HEK293 (cell line): Measurements from ENCODE around the gene TNS1.

ENCODE experiments used
- CTCF ChIA-PET: fragments of 350-600 bp; formaldehyde crosslinking; extraction: SDS; loops from one replicate; lab custom pipeline; 2021; ENCODE audit warnings: antibody characterized with exemption; lab: Yijun Ruan, JAX
- POLR2A ChIA-PET: fragments of 300-600 bp; formaldehyde crosslinking; extraction: SDS; loops from one replicate; lab custom pipeline; 2020; ENCODE audit warnings: antibody characterized with exemption, inconsistent platforms; lab: Yijun Ruan, JAX
- H3K27ac ChIP-seq: fragments of 200-500 bp; sonication (Bioruptor generic); 2 replicates; pipeline ENCODE4 v1.5.1; 2014; ENCODE audit warnings: low read depth, low read length, control low read depth, inconsistent platforms; ENCODE audit errors: extremely low read depth
- H3K36me3 ChIP-seq, 2 experiments: fragments of 200-500 bp in 1 of 2; sonication (Bioruptor generic) in 1 of 2; 1 replicate in 1 of 2; 2 replicates in 1 of 2; pipeline ENCODE4 v1.5.1; 2014 to 2017; ENCODE audit warnings: inconsistent platforms in 2 of 2, low read length in 2 of 2; ENCODE audit not compliant: control insufficient read depth in 2 of 2, insufficient read depth in 1 of 2
- H3K4me1 ChIP-seq: fragments of 200-500 bp; sonication (Bioruptor generic); 2 replicates; pipeline ENCODE4 v1.5.1; 2014; ENCODE audit warnings: mild to moderate bottlenecking, low read length, inconsistent platforms; ENCODE audit not compliant: control insufficient read depth, insufficient read depth
- H3K4me3 ChIP-seq: 2 replicates; pipeline ENCODE4 v1.5.1; 2011; ENCODE audit warnings: low read depth, mild to moderate bottlenecking, control low read depth, low read length, moderate library complexity
- H3K9me3 ChIP-seq: fragments of 200-500 bp; sonication (Bioruptor generic); 2 replicates; pipeline ENCODE4 v1.5.1; 2014; ENCODE audit warnings: low read depth, low read length, inconsistent platforms; ENCODE audit not compliant: control insufficient read depth, insufficient read depth
- CTCF ChIP-seq: fragments of 450-650 bp; formaldehyde crosslinking; IDR thresholded peaks from 2 replicates; pipeline ENCODE4 v1.5.1; 2016; ENCODE audit warnings: missing biosample characterization, missing genetic modification characterization
- ELK4 ChIP-seq: IDR thresholded peaks from 2 replicates; pipeline ENCODE4 v1.6.1; 2011; ENCODE audit warnings: mild to moderate bottlenecking, low read depth, low read length, borderline replicate concordance
- KLF16 ChIP-seq: fragments of 450-650 bp; formaldehyde crosslinking; IDR thresholded peaks from 2 replicates; pipeline ENCODE4 v1.5.1; 2017; ENCODE audit warnings: missing biosample characterization, missing genetic modification characterization
- KLF17 ChIP-seq: fragments of 450-650 bp; formaldehyde crosslinking; IDR thresholded peaks from 2 replicates; pipeline ENCODE4 v1.5.1; 2016; ENCODE audit warnings: missing biosample characterization, missing genetic modification characterization
- REPIN1 ChIP-seq: fragments of 450-650 bp; formaldehyde crosslinking; IDR thresholded peaks from 2 replicates; pipeline ENCODE4 v1.5.1; 2017; ENCODE audit warnings: missing biosample characterization, missing genetic modification characterization, low read depth
- ZBTB10 ChIP-seq: fragments of 450-650 bp; formaldehyde crosslinking; IDR thresholded peaks from 2 replicates; pipeline ENCODE4 v1.5.1; 2016; ENCODE audit warnings: missing biosample characterization, missing genetic modification characterization
- ZBTB7A ChIP-seq: fragments of 450-650 bp; formaldehyde crosslinking; IDR thresholded peaks from 2 replicates; pipeline ENCODE4 v1.5.1; 2016; ENCODE audit warnings: low read depth, missing biosample characterization, missing genetic modification characterization
- ZIC2 ChIP-seq: fragments of 450-650 bp; formaldehyde crosslinking; IDR thresholded peaks from 2 replicates; pipeline ENCODE4 v1.5.1; 2016; ENCODE audit warnings: missing biosample characterization, missing genetic modification characterization
- ZNF121 ChIP-seq: fragments of 450-650 bp; formaldehyde crosslinking; IDR thresholded peaks from 2 replicates; pipeline ENCODE4 v1.5.1; 2016; ENCODE audit warnings: missing biosample characterization, missing genetic modification characterization
- ZNF19 ChIP-seq: fragments of 450-650 bp; formaldehyde crosslinking; IDR thresholded peaks from 2 replicates; pipeline ENCODE4; 2016; ENCODE audit warnings: missing biosample characterization, missing genetic modification characterization, low read depth
- ZNF223 ChIP-seq: fragments of 450-650 bp; formaldehyde crosslinking; IDR thresholded peaks from 2 replicates; pipeline ENCODE4 v1.5.1; 2016; ENCODE audit warnings: missing biosample characterization, missing genetic modification characterization
- ZNF24 ChIP-seq: fragments of 450-650 bp; formaldehyde crosslinking; IDR thresholded peaks from 2 replicates; pipeline ENCODE4 v1.5.1; 2016; ENCODE audit warnings: missing biosample characterization, missing genetic modification characterization
- ZNF501 ChIP-seq: fragments of 450-650 bp; formaldehyde crosslinking; IDR thresholded peaks from 2 replicates; pipeline ENCODE4 v1.5.1; 2016; ENCODE audit warnings: missing biosample characterization, missing genetic modification characterization
- ZNF544 ChIP-seq: fragments of 450-650 bp; formaldehyde crosslinking; IDR thresholded peaks from 2 replicates; pipeline ENCODE4 v1.5.0; 2017; ENCODE audit warnings: missing biosample characterization, missing genetic modification characterization
- ZNF776 ChIP-seq: fragments of 450-650 bp; formaldehyde crosslinking; IDR thresholded peaks from 2 replicates; pipeline ENCODE4 v1.5.0; 2017; ENCODE audit warnings: missing biosample characterization, missing genetic modification characterization, borderline replicate concordance
- ZSCAN18 ChIP-seq: fragments of 450-650 bp; formaldehyde crosslinking; IDR thresholded peaks from 2 replicates; pipeline ENCODE4 v1.5.1; 2016; ENCODE audit warnings: missing biosample characterization, missing genetic modification characterization

Gene TNS1

GRCh38 chr2:217905395-217905794 lies 97.4 kb downstream of the TNS1 start:
- H3K4me1 ChIP-seq: no peaks in the 10 kb centered on the region
- H3K36me3 ChIP-seq: no peaks in the 10 kb centered on the region
- ChIA-PET POLR2A (no interaction called here), CTCF (no interaction called here)
- H3K4me3 ChIP-seq: no peak overlapping the region
- TF ChIP-seq ZIC2 (tag by site-specific recombination) (peak; percentile 21; the same call in 1 of the 2 replicates), ZNF24 (tag by site-specific recombination) (no peak)
- H3K9me3 ChIP-seq: no peaks in the 10 kb centered on the region
- no peak overlapping the region for H3K27ac ChIP-seq

GRCh38 chr2:217904614-217904965 lies 98.2 kb downstream of the TNS1 start:
- Histone ChIP-seq H3K27ac (no peak overlapping the region), H3K4me3 (no peak overlapping the region), H3K4me1 (no peaks in the 10 kb centered on the region), H3K36me3 (no peaks in the 10 kb centered on the region), H3K9me3 (no peaks in the 10 kb centered on the region)
- ChIA-PET CTCF (interaction anchor here (0.7 to 1.1 kb wide), 5 partner anchors 20 to 142 kb away, joined by 3 to 4 read pairs (median 3); no protein-coding TSS in a partner anchor), POLR2A (interaction anchor here (0.6 kb wide), 1 partner anchor 1710 kb away, joined by 4 read pairs; no protein-coding TSS in a partner anchor)
- TF ChIP-seq ZNF501 (tag by site-specific recombination) (no peak), ZNF776 (tag by site-specific recombination) (no peak), ZNF544 (tag by site-specific recombination) (no peak), ZNF223 (no peak), KLF16 (tag by site-specific recombination) (no peak), KLF17 (no peak), ZBTB7A (no peak), ZBTB10 (tag by site-specific recombination) (no peak), REPIN1 (tag by site-specific recombination) (no peak), ZSCAN18 (tag by site-specific recombination) (no peak), ZNF121 (no peak), CTCF (tag by site-specific recombination) (no peak), ZNF19 (tag by site-specific recombination) (no peak), ELK4 (no peak)
